HG03432 (cell line): ENCODE results near the gene ITSN1.
"Not testable (repeated sequence)": the region's sequence is repeated elsewhere in the genome, so short reads cannot be mapped to it uniquely, and the experiment has no call there.

Experiments
- ATAC-seq: cut with Tn5 transposase; IDR thresholded peaks from one replicate; pipeline ENCODE4 v1.9.1; 2021; ENCODE audit warnings: mild to moderate bottlenecking, moderate library complexity; ENCODE audit not compliant: unreplicated experiment

The ITSN1 gene

GRCh38 chr21:33856893-33857527, 214.7 kb downstream of the ITSN1 start:
- no peak for ATAC-seq

- ATAC-seq: no peak
Observed at GRCh38 chr21:33857846-33858666, 215.8 kb downstream of the ITSN1 start.

- no peak for ATAC-seq
Observed at GRCh38 chr21:33858667-33859372, 216.5 kb downstream of the ITSN1 start.

DNA sequence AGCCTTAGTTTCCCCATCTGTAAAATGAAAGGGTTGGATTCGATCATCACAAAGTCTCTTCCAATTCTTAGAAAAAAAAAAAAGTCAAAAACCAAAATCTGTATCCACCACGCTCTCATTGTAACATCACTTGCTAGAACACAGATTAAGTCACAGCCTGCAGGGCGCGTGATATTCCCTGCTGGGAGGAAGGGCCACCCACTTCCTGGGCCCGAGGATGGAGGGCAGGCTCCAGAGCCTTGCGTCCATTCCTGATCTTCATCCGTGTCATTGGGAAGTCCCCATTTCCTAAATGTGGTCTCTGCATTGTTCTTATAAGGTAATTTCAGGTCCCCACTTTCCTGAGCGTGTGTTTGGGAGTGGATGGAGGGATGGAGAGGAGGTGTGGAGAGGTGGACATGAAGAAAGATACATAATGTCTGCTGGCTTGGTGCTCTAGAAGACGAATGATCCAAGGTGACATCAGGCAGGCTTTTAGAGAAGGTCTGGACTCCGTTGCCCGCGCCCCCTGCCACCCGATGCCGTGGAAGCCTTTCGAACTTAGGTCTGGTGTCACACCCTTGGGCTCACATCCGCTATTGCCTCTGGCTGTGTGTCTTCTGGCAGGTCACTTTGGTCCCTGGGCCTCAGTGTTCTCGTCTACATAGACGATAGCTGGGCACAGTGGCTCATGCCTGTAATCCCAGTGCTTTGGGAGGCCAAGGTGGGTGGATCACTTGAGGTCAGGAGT, 217.2 kb downstream of the ITSN1 start:
- no peak for ATAC-seq

GRCh38 chr21:33860332-33860879, 218.1 kb downstream of the ITSN1 start:
- no peak for ATAC-seq

DNA sequence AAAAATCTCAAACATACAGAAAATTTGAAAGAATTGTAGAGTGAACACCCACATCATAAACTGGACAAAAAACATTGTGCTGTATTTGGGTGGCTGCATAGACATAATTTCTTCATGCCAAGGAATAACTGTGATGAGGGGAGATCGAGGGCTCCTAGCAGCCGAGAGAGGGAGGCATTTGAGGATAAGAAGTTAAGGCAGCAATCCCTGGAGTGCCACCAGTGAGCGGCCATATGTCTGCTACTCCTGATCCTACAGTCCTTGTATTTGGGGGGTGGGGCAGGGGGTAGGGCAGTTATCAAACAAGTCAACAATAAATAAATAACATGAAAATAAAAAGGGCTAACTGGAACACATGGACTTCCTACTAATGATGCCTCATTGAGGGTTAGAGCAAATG, 218.8 kb downstream of the ITSN1 start:
- no peak for ATAC-seq

GRCh38 chr21:33863191-33863590, 220.9 kb downstream of the ITSN1 start:
- ATAC-seq: not testable (repeated sequence)

GRCh38 chr21:33864150-33864549, 221.8 kb downstream of the ITSN1 start:
- ATAC-seq: no peak

DNA sequence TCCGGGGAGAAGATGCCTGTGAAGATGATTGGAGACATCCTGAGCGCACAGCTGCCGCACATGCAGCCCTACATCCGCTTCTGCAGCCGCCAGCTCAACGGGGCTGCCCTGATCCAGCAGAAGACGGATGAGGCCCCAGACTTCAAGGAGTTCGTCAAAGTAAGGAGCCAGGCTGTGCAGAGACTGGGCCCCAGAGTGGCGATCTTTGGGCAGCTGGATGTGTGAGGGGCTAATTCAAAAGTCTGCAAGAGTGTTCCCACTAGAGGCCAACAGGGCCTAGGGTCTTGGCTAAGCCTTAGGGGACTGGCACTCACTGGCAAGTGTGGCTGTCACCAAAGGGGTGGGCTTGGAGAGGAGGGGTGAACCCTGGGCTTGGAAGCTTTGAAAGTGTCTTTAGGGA, 222.9 kb downstream of the ITSN1 start:
- no peak for ATAC-seq

DNA sequence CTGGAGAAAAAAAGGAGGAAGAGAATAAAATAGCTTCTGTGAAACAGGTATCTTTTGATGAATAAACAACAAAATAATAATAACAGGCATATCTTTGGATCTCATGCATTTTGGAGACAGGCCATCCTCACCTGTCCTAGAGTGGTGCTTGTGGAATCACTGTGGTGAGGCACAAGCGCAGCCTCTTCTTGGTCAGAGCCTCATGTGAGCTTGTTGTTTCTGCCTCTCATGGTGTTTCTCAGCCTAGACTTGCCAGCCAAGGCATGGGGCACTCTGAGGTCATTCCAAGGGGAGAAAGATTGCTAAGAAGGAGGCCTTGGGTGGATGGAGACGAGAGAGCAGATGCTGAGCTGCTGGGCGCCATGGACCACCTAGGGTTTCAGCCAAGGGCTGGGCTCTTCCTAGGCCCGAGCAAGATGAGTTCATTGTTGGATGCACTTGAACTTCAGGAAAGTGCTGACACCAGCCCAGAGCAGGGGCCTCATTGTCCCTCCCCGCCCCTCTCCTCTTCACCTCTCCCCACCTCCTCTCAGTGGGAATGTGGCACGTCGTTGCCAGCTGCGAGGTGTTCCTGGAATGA, 223.8 kb downstream of the ITSN1 start:
- ATAC-seq: no peak

GRCh38 chr21:33866826-33867225, 224.5 kb downstream of the ITSN1 start:
- no peak for ATAC-seq

GRCh38 chr21:33867868-33868267, 225.6 kb downstream of the ITSN1 start:
- not testable (repeated sequence) for ATAC-seq

GRCh38 chr21:33869873-33870272, 227.6 kb downstream of the ITSN1 start:
- no peak for ATAC-seq

DNA sequence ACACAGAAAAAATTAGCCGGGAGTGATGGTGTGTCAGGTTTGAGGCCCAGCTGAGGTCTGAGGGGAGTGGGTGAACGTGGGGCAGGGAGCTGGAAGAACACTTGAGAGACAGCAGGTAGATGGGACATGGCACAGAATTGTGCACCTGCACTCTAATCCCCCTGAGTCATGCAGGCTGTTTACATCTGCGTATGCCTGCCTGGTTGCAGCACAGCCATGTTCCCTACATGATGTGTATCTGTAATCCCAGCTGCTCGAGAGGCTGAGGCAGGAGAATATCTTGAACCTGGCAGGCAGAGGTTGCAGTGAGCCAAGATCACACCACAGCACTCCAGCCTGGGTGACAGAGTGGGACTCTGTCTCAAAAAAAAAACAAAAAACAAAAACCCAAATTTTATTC, 228.5 kb downstream of the ITSN1 start:
- no peak for ATAC-seq

DNA sequence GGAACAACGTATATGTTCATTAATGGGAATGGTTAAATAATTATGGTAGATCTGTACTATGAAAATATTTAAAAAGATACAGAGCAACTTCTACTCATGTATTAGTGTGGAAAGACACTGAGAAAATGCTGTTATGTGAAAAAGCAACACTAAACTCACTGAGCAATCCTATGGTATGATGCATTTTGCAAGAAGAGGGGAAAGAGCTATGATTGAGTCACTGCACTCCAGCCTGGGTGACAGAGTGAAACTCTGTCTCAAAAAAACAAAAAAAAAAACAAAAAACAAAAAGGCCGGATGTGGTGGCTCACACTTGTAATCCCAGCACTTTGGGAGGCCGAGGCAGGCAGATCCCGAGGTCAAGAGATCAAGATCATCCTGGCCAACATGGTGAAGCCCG, 228.9 kb downstream of the ITSN1 start:
- no peak for ATAC-seq

GRCh38 chr21:33872881-33873515, 230.7 kb downstream of the ITSN1 start:
- ATAC-seq: no peak

DNA sequence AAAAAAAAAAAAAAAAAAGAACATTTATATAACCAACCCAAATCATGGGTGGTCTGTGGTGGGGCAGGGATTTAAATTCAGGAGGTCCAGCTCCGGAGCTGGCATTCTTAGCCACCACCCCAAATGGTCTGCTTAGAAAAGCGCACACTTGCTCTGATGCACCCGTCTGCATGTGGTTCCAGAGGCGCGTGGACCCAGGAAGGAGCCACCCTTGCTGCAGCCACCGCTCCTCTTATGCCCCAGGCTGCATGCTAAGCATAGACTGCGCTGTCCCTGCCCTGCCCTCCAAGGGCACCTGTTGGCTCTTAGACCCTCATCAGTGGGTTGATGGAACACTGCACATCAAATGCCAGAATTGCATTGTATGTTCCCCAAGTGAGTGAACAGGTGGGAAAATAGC, 231.9 kb downstream of the ITSN1 start:
- no peak for ATAC-seq

GRCh38 chr21:33875026-33875695, 232.9 kb downstream of the ITSN1 start:
- no peak for ATAC-seq

DNA sequence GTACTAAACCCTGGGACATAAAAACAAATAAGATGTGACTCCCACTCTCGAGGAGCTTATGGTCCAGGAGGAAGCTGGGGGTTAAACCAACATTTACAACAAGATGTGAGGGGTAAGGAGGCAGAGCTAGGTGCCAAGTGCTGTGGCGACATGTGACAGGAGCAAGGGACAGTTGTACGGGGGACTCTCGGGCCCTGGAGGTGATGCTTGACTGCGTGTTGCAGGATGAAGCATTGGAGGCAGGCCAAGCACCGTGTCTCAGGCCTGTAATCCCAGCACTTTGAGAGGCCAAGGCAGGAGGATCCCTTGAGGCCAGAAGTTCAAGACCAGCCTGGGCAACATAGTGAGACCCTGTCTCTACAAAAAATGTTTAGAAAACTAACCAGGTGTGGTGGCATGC, 236.5 kb downstream of the ITSN1 start:
- ATAC-seq: no peak

DNA sequence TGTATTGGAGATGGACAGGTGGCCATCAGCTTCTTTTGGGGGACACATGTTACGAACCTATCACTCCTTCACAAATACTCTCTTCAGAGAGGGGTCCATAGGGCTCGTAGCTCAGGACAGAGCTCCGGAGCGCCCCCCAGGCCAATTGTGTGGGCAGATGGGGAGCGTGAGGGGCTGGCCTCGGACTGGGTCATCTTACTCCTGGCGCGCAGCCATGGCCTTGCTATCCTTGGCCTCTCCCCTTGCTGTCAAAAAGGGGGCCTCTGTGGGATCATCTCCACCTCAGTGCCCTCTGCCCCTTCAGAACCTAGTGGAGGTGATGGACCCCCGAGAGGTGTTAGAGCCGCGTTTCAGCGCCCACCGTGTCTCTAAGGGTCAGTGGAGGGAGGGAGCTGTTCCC, 238.3 kb downstream of the ITSN1 start:
- ATAC-seq: no peak
